HEK293 (cell line): ENCODE measurements around the gene FAM184A.

Experiments used
- CTCF ChIP-seq: fragments of 450-650 bp; formaldehyde crosslinking; IDR thresholded peaks from 2 replicates; pipeline ENCODE4 v1.5.1; 2016; ENCODE audit warnings: missing biosample characterization, missing genetic modification characterization
- SP3 ChIP-seq: fragments of 450-650 bp; formaldehyde crosslinking; IDR thresholded peaks from 2 replicates; pipeline ENCODE4 v1.5.1; 2016; ENCODE audit warnings: missing biosample characterization, missing genetic modification characterization
- ZBTB6 ChIP-seq: fragments of 450-650 bp; formaldehyde crosslinking; IDR thresholded peaks from 2 replicates; pipeline ENCODE4 v1.5.1; 2017; ENCODE audit warnings: missing biosample characterization, missing genetic modification characterization
- ZBTB7A ChIP-seq: fragments of 450-650 bp; formaldehyde crosslinking; IDR thresholded peaks from 2 replicates; pipeline ENCODE4 v1.5.1; 2016; ENCODE audit warnings: low read depth, missing biosample characterization, missing genetic modification characterization
- ZBTB8A ChIP-seq: fragments of 450-650 bp; formaldehyde crosslinking; IDR thresholded peaks from 2 replicates; pipeline ENCODE4 v1.5.1; 2016; ENCODE audit warnings: missing biosample characterization, missing genetic modification characterization
- ZNF239 ChIP-seq: fragments of 450-650 bp; formaldehyde crosslinking; IDR thresholded peaks from 2 replicates; pipeline ENCODE4 v1.5.1; 2016; ENCODE audit warnings: missing biosample characterization, missing genetic modification characterization
- ZNF24 ChIP-seq: fragments of 450-650 bp; formaldehyde crosslinking; IDR thresholded peaks from 2 replicates; pipeline ENCODE4 v1.5.1; 2016; ENCODE audit warnings: missing biosample characterization, missing genetic modification characterization
- ZNF248 ChIP-seq: fragments of 450-650 bp; formaldehyde crosslinking; IDR thresholded peaks from 2 replicates; pipeline ENCODE4 v1.5.1; 2017; ENCODE audit warnings: missing biosample characterization, missing genetic modification characterization
- ZNF274 ChIP-seq, 2 experiments: fragments of 200-500 bp in 1 of 2; fragments of 450-650 bp in 1 of 2; sonication (Bioruptor generic) in 1 of 2; formaldehyde crosslinking in 1 of 2; IDR thresholded peaks; 2 replicates each; pipeline versions ENCODE4 v1.5.1 to v1.6.1; 2014 to 2016; ENCODE audit warnings: borderline replicate concordance in 1 of 2, inconsistent platforms in 1 of 2, low read length in 1 of 2, missing biosample characterization in 1 of 2, missing genetic modification characterization in 1 of 2
- ZNF292 ChIP-seq: fragments of 450-650 bp; formaldehyde crosslinking; IDR thresholded peaks from 2 replicates; pipeline ENCODE4 v1.5.1; 2016; ENCODE audit warnings: low read depth, missing biosample characterization, missing genetic modification characterization, borderline replicate concordance
- ZNF404 ChIP-seq: fragments of 450-650 bp; formaldehyde crosslinking; IDR thresholded peaks from 2 replicates; pipeline ENCODE4 v1.5.1; 2017; ENCODE audit warnings: missing biosample characterization, missing genetic modification characterization

- TF ChIP-seq ZBTB6 (tag by site-specific recombination): no peak
- TF ChIP-seq ZNF274 (IDR thresholded peaks at IDR 0.05; ENCODE audit: low read length): no peak
- TF ChIP-seq ZNF274 (tag by site-specific recombination; IDR thresholded peaks at IDR 0.05; ENCODE audit: borderline replicate concordance): no peak
- no peak for TF ChIP-seq CTCF
- TF ChIP-seq ZBTB8A: no peak
- no peak for TF ChIP-seq SP3
- TF ChIP-seq ZNF239 (tag by site-specific recombination): no peak
- TF ChIP-seq ZNF24 (tag by site-specific recombination): no peak
- TF ChIP-seq ZBTB7A (tag by site-specific recombination): no peak
- no peak for TF ChIP-seq ZNF404
- no peak for TF ChIP-seq ZNF248
- TF ChIP-seq ZNF292 (tag by site-specific recombination): no peak
These were observed 51.6 kb downstream of the FAM184A start for GRCh38 chr6:119026822-119027221.
